ENCODE measurements around the gene TMPRSS9.
"Not testable (repeated sequence)": the region's sequence is repeated elsewhere in the genome, so short reads cannot be mapped to it uniquely, and the experiment has no call there.

The TMPRSS9 gene

DNA sequence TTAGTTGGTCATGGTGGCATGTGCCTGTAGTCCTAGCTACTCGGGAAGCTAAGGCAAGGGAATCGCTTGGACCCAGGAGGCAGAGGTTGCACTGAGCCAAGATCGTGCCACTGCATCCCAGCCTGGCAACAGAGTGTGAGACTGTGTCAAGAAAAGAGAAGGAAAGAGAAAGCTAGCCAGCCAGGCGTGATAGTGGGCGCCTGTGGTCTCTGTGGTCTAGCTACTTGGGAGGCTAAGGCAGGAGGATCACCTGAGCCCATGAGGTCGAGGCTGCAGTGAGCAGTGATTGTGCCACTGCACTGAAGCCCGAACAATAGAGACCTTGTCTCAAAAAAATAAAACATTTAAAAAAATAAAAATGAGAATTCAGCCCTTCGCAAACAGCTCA is 34.0 kb downstream of the TMPRSS9 start:
- DNase-seq (ENCODE audit: low read depth), result no peak

DNA sequence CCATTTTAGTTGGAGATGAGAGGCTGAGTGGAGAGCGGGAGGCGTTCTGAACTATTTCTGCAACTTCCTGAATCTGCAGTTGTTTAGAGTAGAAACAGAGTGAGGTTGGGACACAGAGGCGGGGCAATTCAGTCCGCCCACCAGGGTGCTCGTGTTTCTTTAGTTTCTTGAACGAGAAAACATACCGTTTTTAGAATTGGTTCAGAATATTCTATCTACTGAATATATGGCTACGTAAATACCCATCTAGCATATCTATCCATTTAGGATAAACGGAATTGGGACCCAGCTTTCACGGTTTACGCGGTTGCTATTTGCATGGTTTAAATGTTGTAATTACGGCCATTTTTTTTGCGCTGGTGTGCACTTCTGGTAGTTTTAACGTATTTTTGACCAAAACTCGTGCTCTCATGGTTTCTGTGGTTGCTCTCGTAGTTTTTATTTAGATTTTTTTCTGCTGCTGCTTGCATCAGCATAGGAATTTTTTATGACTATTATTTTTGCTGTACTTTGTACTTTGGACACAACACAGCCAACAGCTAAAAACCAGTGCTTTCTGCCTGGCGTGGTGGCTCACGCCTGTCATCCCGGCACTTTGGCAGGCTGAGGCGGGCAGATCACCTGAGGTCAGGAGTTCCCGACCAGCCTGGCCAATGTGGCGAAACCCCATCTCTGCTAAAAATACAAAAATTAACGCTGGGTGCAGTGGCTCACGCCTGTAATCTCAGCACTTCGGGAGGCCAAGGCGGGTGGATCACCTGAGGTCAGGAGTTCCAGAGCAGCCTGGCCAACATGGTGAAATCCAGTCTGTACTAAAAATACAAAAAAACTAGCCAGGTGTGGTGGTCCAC is 34.6 kb downstream of the TMPRSS9 start:
- no peak for DNase-seq (ENCODE audit: low read depth)

DNA sequence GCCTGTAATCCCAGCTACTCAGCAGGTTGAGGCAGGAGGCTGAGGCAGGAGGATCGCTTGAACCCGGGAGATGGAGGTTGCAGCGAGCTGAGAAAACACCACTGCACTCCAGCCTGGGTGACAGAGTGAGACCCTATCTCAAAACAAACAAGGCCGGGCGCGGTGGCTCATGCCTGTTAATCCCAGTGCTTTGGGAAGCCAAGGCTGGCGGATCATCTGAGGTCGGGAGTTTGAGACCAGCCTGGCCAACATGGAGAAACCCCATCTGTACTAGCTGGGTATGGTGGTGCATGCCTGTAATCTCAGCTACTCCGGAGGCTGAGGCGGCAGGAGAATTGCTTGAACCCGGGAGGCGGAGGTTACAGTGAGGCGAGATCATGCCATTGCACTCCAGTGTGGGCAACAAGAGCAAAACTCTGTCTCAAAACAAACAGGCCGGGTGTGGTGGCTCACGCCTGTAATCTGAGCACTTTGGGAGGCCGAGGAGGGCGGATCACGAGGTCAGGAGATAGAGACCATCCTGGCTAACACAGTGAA is 35.3 kb downstream of the TMPRSS9 start:
- DNase-seq (ENCODE audit: low read depth), result not testable (repeated sequence)

DNA sequence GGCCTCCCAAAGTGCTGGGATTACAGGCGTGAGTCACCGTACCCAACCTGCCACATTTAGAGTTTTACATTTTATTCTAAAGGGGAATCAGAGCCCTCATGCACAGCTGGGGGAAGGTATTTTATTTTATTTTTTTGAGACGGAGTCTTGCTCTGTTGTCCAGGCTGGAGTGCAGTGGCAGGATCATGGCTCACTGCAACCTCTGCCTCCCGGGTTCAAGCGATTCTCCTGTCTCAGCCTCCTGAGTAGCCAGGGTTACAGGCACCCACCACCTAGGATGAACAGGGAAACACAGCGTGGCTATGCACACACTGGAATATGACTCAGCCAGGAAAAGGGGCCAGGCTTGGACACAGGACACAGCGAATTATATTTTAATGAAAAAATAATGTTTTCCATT is 37.1 kb downstream of the TMPRSS9 start:
- DNase-seq (ENCODE audit: low read depth), result not testable (repeated sequence)

DNA sequence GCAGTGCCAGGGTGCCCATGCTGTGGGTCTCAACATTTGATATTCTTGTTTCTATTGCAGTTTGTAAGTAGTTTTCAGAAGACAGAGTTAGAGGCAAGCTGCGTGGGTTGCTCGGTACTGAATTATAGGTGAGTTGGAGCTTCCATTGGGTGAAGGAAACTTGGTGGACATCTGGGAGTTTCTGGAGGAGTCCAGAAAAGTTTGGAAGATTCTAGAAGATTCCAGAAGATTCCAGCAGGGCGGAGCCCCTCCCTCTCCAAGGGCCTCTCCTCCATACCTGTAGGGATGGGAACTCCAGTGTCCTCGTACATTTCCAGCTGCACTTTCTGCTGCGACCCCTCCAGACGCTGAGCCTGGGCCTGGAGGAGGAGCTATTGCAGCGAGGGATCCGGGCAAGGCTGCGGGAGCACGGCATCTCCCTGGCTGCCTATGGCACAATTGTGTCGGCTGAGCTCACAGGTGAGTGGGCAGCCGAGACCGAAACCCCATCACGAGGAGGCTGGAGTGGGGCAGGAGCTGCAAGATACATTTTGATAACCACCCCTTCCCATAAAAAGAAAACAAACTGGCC is 38.8 kb downstream of the TMPRSS9 start:
- DNase-seq (ENCODE audit: low read depth), result no peak

DNA sequence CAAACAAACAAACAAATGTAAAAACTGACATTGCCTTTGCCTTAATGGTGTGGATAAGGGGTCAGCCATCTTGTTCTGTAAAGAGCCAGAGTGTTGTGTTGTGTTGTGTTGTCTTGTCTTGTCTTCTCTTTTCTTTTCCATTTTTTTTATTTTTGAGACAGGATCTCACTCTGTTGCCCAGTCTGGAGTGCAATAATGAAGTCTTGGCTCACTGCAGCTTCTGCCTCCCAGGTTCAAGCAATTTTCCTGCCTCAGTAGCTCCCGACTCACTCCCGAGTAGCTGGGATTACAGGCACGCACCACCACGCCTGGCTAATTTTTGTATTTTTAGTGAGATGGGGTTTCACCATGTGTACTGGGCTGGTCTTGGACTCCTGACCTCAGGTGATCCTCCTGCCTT is 39.5 kb downstream of the TMPRSS9 start:
- no peak for DNase-seq (ENCODE audit: low read depth)

DNA sequence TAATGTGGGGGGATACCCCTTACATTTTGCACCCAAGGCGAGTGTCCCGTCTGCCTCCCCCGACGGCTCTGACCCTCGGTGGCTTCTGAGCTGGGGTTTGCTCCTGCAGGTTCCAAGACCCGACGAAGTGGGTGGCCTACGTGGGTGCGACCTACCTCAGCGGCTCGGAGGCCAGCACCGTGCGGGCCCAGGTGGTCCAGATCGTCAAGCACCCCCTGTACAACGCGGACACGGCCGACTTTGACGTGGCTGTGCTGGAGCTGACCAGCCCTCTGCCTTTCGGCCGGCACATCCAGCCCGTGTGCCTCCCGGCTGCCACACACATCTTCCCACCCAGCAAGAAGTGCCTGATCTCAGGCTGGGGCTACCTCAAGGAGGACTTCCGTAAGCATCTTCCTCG is 48.2 kb downstream of the TMPRSS9 start:
- DNase-seq (ENCODE audit: low read depth), result no peak

DNA sequence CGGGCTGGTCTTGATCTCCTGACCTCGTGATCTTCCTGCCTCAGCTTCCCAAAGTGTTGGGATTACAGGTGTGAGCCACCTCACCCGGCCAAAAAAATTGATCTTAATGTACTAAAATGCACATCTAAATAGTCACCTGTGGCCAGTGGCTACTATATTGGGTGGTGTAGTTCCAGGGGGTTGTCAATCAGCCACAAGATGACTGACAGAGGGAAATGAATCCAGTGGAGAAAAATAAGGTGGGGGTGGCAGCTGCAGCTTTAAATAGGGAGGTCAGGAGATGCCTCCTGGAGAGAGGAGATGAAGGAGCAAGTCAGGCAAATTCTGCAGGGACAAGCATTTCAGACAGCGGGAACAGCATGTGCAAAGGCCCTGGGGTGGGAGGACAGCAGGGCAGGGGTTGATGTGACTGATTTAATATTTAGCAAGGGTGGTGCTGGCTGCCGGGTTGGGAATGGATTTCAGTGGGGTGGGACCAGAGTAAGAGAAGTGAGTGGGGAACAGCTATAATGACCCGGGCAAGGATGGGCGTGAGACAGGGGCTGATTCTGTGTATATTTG is 49.4 kb downstream of the TMPRSS9 start:
- DNase-seq (ENCODE audit: low read depth), result no peak

DNA sequence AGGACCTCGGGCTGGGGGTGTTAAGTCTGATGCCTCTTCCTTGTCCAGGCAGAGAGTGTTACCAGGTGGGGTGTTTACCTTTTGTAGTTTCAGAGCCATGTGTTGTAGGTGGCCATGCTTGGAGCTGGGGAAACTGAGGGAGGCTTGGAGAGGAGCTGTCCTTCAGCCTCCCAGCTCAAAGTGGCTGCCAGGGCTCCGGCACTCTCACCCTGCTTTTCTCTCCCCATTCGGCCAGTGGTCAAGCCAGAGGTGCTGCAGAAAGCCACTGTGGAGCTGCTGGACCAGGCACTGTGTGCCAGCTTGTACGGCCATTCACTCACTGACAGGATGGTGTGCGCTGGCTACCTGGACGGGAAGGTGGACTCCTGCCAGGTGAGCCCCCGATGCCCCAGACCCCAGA is 50.0 kb downstream of the TMPRSS9 start:
- no peak for DNase-seq (ENCODE audit: low read depth)

DNA sequence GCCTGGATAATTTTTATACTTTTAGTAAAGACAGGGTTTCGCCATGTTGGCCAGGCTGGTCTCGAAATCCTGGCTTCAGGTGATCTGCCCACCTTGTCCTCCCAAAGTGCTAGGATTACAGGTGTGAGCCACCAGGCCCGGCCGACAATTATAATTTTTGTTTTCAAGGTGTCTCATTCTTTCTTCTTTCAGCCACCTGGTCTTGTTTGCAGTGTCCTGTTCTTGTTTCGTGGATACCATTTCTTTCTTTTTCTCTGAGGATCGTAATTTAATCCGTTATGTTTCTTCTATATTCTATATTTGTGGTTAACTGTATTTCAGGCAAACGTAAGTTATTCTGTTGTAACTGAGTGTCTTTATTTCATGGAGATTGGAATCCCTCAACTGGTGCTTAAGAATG is 51.6 kb downstream of the TMPRSS9 start:
- no peak for DNase-seq (ENCODE audit: low read depth)

DNA sequence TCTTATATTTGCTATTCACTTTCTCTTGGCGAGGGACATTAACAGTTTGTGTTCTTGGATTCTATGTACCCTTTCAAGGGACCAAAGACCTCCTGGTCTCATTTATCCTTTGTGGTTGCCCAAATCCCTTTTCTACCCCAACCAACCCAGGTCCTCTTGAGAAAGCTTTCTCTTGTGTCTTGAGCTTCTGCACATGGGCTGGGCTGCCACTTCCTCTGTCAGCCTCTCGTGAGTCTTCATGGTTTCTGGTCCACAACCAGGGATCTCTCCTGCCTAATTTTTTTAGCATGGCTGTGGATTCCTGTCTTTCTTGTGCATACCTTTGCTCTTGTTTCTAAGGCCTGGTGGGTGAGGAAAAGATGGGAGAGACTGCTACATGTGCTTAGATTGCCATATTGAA is 52.4 kb downstream of the TMPRSS9 start:
- no peak for DNase-seq (ENCODE audit: low read depth)

DNA sequence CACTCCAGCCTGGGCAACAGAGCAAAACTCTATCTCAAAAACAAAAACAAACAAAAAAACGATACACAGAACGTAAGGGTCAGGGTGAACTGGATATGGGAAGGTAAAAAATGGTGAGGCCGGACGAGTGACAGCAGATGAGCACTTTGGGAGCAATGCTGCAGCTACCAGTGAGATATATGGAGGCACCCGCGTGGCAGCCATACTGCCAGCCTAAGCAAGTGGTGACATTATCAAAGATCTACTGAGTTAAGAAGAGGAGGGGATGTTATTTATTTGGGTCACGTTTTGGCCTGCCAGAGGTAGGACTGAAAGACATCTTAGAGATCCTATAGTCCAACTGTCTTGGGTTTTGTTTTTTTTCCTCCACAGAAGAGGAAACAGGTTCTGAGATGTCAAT is 53.1 kb downstream of the TMPRSS9 start:
- DNase-seq (ENCODE audit: low read depth), result no peak

DNA sequence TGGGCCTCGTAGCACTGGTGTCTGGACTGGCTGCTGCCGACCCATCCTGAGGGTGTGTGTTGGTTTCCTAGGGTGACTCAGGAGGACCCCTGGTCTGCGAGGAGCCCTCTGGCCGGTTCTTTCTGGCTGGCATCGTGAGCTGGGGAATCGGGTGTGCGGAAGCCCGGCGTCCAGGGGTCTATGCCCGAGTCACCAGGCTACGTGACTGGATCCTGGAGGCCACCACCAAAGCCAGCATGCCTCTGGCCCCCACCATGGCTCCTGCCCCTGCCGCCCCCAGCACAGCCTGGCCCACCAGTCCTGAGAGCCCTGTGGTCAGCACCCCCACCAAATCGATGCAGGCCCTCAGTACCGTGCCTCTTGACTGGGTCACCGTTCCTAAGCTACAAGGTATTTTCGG is 53.6 kb downstream of the TMPRSS9 start:
- DNase-seq (ENCODE audit: low read depth), result no peak

DNA sequence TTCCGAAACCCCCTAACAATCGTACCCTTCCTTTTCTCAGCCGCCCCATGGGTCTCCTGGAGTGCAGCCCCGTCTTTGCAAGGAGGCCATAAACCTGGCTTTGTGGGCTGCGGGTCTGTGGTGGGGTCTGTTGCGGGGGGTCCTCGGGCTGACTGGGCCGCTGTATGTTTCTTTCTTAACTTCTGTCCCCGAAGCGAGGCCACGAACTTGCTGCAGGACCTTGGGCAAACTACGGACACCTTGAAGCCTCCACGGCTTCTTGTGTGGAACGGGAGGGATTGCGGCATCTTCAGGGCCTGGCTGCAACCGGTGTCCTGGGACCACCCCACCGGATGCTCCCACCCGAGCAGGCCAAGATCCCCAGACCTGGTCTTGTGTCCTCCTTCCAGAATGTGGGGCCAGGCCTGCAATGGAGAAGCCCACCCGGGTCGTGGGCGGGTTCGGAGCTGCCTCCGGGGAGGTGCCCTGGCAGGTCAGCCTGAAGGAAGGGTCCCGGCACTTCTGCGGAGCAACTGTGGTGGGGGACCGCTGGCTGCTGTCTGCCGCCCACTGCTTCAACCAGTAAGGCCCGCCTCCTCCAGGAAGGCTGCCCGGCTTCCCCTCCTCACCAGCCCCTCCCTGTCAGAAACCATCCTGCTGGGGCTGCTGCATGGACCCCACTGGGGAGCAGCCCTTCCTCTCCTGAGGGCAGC is 55.4 kb downstream of the TMPRSS9 start:
- no peak for DNase-seq (ENCODE audit: low read depth)

DNA sequence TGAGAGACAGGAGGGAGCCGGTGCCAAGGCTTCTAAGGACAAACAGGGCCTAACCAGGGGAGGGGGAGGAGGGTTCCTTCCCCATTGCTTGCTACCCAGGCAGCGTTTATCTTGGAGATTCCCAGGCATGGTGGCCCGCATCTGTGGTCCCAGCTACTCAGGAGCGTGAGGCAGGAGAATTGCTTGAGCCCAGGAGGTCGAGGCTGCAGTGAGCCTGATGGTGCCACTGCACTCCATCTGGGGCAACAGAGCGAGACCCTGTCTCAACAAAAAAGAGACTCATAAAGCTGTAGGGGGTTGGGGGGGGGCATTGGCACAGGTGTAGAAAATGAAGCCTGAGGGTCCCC is 55.9 kb downstream of the TMPRSS9 start:
- DNase-seq (ENCODE audit: low read depth), result no peak

DNA sequence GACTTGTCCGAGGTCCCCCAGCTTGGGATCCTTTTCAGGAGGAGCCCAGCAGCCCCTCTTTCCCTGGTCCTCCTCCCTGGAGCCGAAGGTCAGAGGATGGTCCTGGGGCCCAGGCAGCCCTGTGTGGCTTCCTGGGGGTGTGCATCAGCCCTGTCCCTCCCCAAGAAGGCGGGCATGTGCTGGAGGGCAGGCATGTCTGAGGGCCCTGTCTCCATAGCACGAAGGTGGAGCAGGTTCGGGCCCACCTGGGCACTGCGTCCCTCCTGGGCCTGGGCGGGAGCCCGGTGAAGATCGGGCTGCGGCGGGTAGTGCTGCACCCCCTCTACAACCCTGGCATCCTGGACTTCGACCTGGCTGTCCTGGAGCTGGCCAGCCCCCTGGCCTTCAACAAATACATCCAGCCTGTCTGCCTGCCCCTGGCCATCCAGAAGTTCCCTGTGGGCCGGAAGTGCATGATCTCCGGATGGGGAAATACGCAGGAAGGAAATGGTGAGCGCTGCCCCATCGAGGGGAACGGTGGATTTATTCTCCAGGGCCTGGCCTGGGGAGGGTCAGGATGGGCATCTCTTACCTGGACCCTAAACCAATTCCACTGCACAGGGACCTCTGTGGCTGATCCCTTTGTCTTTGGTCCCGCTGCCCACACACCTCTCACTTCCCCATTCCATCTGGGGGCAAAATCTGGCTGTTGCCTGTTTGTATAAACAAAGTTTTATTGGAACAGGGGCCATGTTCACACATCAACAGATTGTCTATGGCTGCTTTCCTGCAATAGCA is 56.4 kb downstream of the TMPRSS9 start:
- DNase-seq (ENCODE audit: low read depth), result no peak

DNA sequence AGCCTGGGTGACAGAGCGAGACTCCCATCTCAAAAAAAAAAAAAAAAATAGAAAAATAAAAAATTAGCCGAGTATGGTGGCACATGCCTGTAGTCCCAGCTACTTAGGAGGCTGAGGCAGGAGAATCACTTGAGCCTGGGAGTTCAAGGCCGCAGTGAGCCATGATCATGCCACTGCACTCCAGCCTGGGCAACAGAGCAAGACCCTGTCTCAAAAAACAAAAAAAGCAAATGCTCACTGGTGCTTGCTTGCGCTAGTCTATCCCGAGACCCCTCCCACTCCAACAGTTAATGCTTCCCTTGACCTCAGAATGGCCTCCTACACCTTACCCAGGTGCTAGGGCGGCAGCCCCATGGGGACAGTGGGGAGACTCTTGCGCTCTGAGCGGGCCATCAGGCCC is 57.4 kb downstream of the TMPRSS9 start:
- not testable (repeated sequence) for DNase-seq (ENCODE audit: low read depth)

DNA sequence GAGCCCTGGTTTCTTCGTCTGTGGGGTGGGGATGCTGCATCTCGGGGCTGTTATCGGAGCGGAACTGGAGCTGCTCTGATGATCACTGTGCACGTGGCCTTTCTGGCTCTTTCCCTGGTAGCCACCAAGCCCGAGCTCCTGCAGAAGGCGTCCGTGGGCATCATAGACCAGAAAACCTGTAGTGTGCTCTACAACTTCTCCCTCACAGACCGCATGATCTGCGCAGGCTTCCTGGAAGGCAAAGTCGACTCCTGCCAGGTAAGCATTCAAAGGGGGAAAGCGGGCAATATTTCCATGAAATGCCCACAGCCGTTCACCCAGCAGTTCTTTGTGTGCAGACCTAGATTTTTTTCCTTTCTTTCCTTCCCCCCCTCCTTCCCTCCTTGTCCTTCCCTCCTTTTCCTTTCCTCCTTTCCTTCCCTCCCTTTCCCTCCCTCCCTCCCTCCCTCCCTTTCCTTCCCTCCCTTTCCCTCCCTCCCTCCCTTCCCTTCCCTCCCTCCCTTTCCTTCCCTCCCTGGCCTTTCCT is 57.9 kb downstream of the TMPRSS9 start:
- DNase-seq (ENCODE audit: low read depth), result no peak

DNA sequence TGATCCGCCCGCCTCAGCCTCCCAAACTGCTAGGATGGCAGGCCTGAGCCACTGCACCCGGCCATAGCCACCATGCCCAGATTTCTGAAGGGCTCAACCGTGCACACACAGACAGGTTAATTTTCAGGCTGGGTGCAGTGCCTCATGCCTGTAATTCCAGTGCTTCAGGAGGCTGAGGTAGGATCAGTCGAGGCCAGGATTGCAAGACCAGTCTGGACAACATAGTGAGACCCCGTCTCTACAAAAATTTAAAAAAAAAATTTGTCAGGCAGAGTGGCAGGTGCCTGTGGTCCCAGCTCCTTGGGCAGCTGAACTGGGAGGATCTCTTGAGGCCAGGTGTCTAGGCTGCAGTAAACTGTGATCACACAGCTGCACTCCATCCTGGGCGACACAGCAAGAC is 59.7 kb downstream of the TMPRSS9 start:
- DNase-seq (ENCODE audit: low read depth), result no peak

DNA sequence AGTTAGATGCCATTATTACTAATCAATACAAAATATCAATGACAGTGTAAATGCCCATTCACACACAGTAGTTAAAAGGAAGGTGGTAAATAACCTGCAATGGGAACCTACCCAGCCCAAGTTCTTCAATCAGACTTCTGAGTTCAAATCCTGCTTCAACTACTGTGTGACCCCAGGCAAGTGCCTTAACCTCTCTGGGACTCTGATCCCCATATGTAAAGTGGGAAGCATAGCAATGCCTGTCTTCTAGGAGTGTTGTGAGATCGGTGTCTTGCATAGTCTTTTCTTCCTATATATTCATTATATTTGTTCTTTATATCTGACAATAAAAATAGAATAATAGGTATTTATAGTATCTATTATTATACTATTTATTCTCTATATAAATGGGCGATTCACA is 60.4 kb downstream of the TMPRSS9 start:
- no peak for DNase-seq (ENCODE audit: low read depth)

DNA sequence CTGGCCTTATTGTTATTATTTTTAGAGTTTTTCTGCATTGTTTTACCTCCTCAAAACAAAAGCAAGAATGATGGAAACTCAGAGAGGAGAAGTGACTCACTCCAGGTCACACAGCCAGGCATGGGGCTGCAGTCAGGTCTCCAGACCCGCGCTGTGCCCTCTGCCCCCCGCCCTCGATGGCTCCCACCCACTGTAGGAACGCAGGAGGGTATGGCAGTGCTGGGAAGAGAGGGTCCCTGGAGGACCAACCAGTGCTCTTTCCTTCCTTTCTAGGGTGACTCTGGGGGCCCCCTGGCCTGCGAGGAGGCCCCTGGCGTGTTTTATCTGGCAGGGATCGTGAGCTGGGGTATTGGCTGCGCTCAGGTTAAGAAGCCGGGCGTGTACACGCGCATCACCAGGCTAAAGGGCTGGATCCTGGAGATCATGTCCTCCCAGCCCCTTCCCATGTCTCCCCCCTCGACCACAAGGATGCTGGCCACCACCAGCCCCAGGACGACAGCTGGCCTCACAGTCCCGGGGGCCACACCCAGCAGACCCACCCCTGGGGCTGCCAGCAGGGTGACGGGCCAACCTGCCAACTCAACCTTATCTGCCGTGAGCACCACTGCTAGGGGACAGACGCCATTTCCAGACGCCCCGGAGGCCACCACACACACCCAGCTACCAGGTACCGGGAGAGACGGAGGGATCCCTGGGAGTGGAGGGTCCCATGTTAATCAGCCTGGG is 61.7 kb downstream of the TMPRSS9 start:
- no peak for DNase-seq (ENCODE audit: low read depth)

Data from activated gamma-delta T cell treated with anti-CD3 and anti-CD28 coated beads, Interleukin-2, amount 50 U/mL, for 16 hours (primary cell).